KMS-11 (cell line): Measurements from ENCODE around the gene CTDSPL2.
A peak's percentile ranks its signal among the peaks of the same experiment; 100 is the strongest.
"Not testable (repeated sequence)": the region's sequence is repeated elsewhere in the genome, so short reads cannot be mapped to it uniquely, and the experiment has no call there.

Experiments used
- H2AFZ ChIP-seq: fragments of 200-600 bp; sonication (generic); 2 replicates; pipeline ENCODE4 v1.6.1; 2016; ENCODE audit warnings: antibody characterized with exemption, mixed run types, low read depth
- H3K27ac ChIP-seq: fragments of 200-600 bp; sonication (generic); 2 replicates; pipeline ENCODE4 v1.6.1; 2016; ENCODE audit warnings: mild to moderate bottlenecking, mixed run types
- H3K27me3 ChIP-seq: fragments of 200-600 bp; sonication (generic); 2 replicates; pipeline ENCODE4 v1.6.1; 2017; ENCODE audit warnings: mild to moderate bottlenecking, low read depth, mixed run types, moderate library complexity; ENCODE audit not compliant: insufficient read depth
- H3K36me3 ChIP-seq: fragments of 200-600 bp; sonication (generic); 2 replicates; pipeline ENCODE4 v1.6.1; 2017; ENCODE audit warnings: mild to moderate bottlenecking, mixed run types; ENCODE audit not compliant: insufficient read depth
- H3K4me1 ChIP-seq: fragments of 200-600 bp; sonication (generic); 2 replicates; pipeline ENCODE4 v1.6.1; 2016; ENCODE audit warnings: mild to moderate bottlenecking, low read depth, mixed run types; ENCODE audit not compliant: poor library complexity, severe bottlenecking
- H3K4me2 ChIP-seq: fragments of 200-600 bp; sonication (generic); 2 replicates; pipeline ENCODE4 v1.7.0; 2016; ENCODE audit warnings: mild to moderate bottlenecking, mixed run types
- H3K4me3 ChIP-seq: fragments of 200-600 bp; sonication (generic); IDR thresholded peaks from 2 replicates; pipeline ENCODE4 v1.6.1; 2017; ENCODE audit warnings: low read depth, low read length, mixed read lengths; ENCODE audit not compliant: insufficient read depth
- H3K79me2 ChIP-seq: fragments of 200-600 bp; sonication (generic); 2 replicates; pipeline ENCODE4 v1.6.1; 2016; ENCODE audit warnings: low read depth, mixed run types; ENCODE audit not compliant: insufficient read depth
- H3K9ac ChIP-seq: fragments of 200-600 bp; sonication (generic); 2 replicates; pipeline ENCODE4 v1.6.1; 2016; ENCODE audit warnings: mild to moderate bottlenecking, mixed run types
- H4K20me1 ChIP-seq: fragments of 200-600 bp; sonication (generic); 2 replicates; pipeline ENCODE4 v1.6.1; 2016; ENCODE audit warnings: mild to moderate bottlenecking, mixed run types; ENCODE audit not compliant: insufficient read depth
- CTCF ChIP-seq: fragments of 200-600 bp; sonication (generic); conservative IDR thresholded peaks from 2 replicates; pipeline ENCODE4 v1.6.1; 2017; ENCODE audit warnings: low read depth, mild to moderate bottlenecking, antibody characterized with exemption, low read length, moderate library complexity, mixed read lengths

Gene CTDSPL2

GRCh38 chr15:44550256-44550655, 122.8 kb downstream of the CTDSPL2 start:
- H3K4me2 ChIP-seq = no peak overlapping the region
- peaks cover 73% of the 10 kb centered on the region for H3K79me2 ChIP-seq
- TF ChIP-seq CTCF = 0 out of 2 replicates have a peak, but pooled peaks have one; percentile 50
- peaks cover 34% of the 10 kb centered on the region for H4K20me1 ChIP-seq
- H3K27me3 ChIP-seq = no peaks in the 10 kb centered on the region
- H3K27ac ChIP-seq = no peak overlapping the region
- no peak overlapping the region for H3K4me3 ChIP-seq
- H3K36me3 ChIP-seq = peaks cover 5% of the 10 kb centered on the region; the same call in 1 of the 2 replicates
- H3K4me1 ChIP-seq = peaks cover 41% of the 10 kb centered on the region
- no peak overlapping the region for H2AFZ ChIP-seq
- H3K9ac ChIP-seq = no peak overlapping the region

GRCh38 chr15:44550734-44551133, 123.3 kb downstream of the CTDSPL2 start:
- H3K79me2 ChIP-seq = peaks cover 68% of the 10 kb centered on the region
- H2AFZ ChIP-seq = no peak overlapping the region
- H3K4me2 ChIP-seq = no peak overlapping the region
- peaks cover 5% of the 10 kb centered on the region; the same call in 1 of the 2 replicates for H3K36me3 ChIP-seq
- peaks cover 36% of the 10 kb centered on the region for H3K4me1 ChIP-seq
- no peak overlapping the region for H3K4me3 ChIP-seq
- peaks cover 30% of the 10 kb centered on the region for H4K20me1 ChIP-seq
- H3K9ac ChIP-seq = no peak overlapping the region
- H3K27ac ChIP-seq = no peak overlapping the region
- no peak for TF ChIP-seq CTCF
- H3K27me3 ChIP-seq = no peaks in the 10 kb centered on the region

GRCh38 chr15:44554934-44555723, 127.7 kb downstream of the CTDSPL2 start:
- TF ChIP-seq CTCF = no peak
- Histone ChIP-seq H3K27me3 (no peaks in the 10 kb centered on the region), H3K27ac (no peak overlapping the region; the same call in 1 of the 2 replicates), H3K4me1 (peaks cover 10% of the 10 kb centered on the region), H4K20me1 (peaks cover 2% of the 10 kb centered on the region; the same call in 1 of the 2 replicates), H3K9ac (no peak overlapping the region), H3K4me3 (no peak overlapping the region), H3K36me3 (peaks cover 11% of the 10 kb centered on the region; the same call in 1 of the 2 replicates), H3K4me2 (no peak overlapping the region), H2AFZ (no peak overlapping the region), H3K79me2 (peaks cover 25% of the 10 kb centered on the region; the same call in 1 of the 2 replicates)

- H3K4me3 ChIP-seq, H3K79me2 ChIP-seq, H4K20me1 ChIP-seq, H3K27me3 ChIP-seq, H3K27ac ChIP-seq, H3K9ac ChIP-seq, H3K4me1 ChIP-seq, H2AFZ ChIP-seq, H3K4me2 ChIP-seq: not testable (repeated sequence)
- H3K36me3 ChIP-seq = peaks cover 22% of the 10 kb centered on the region; the same call in 1 of the 2 replicates
These were observed 133.5 kb downstream of the CTDSPL2 start for GRCh38 chr15:44560926-44561325.
